GM21717 (cell line): ENCODE data around the gene ISM2.

Experiments
- ATAC-seq: cut with Tn5 transposase; IDR thresholded peaks from one replicate; pipeline ENCODE4 v1.9.1; 2021; ENCODE audit warnings: mild to moderate bottlenecking, moderate library complexity; ENCODE audit not compliant: unreplicated experiment

Gene ISM2

GRCh38 chr14:77508876-77509275 lies 10.3 kb upstream of the ISM2 start:
- ATAC-seq, result no peak

GRCh38 chr14:77508249-77508648 lies 9.6 kb upstream of the ISM2 start:
- ATAC-seq, result no peak

- ATAC-seq, result no peak
Observed at GRCh38 chr14:77507762-77508161, 9.1 kb upstream of the ISM2 start.

GRCh38 chr14:77505031-77505430 lies 6.4 kb upstream of the ISM2 start:
- no peak for ATAC-seq

GRCh38 chr14:77503138-77503537 lies 4.5 kb upstream of the ISM2 start:
- ATAC-seq, result no peak

GRCh38 chr14:77502109-77502782 lies 3.6 kb upstream of the ISM2 start:
- no peak for ATAC-seq

- peak; percentile 14 for ATAC-seq
Observed at GRCh38 chr14:77498984-77499527, 440 bp upstream of the ISM2 start.

- ATAC-seq, result no peak
Observed at GRCh38 chr14:77495334-77495733, 3.3 kb downstream of the ISM2 start.

GRCh38 chr14:77491056-77491455 lies 7.6 kb downstream of the ISM2 start:
- ATAC-seq, result no peak

GRCh38 chr14:77490347-77490986 lies 8.1 kb downstream of the ISM2 start:
- ATAC-seq, result no peak

GRCh38 chr14:77489041-77489440 lies 9.6 kb downstream of the ISM2 start:
- no peak for ATAC-seq

- ATAC-seq, result no peak
Observed at GRCh38 chr14:77488558-77488957, 10.1 kb downstream of the ISM2 start.

GRCh38 chr14:77485901-77486678 lies 12.5 kb downstream of the ISM2 start:
- ATAC-seq, result no peak

- no peak for ATAC-seq
Observed at GRCh38 chr14:77485256-77485655, 13.4 kb downstream of the ISM2 start.

- ATAC-seq, result no peak
Observed at GRCh38 chr14:77482422-77482821, 16.2 kb downstream of the ISM2 start.

GRCh38 chr14:77478796-77479195 lies 19.8 kb downstream of the ISM2 start:
- ATAC-seq, result peak; percentile 85

- ATAC-seq, result no peak
Observed at GRCh38 chr14:77478029-77478428, 20.6 kb downstream of the ISM2 start.

GRCh38 chr14:77475432-77476115 lies 23.0 kb downstream of the ISM2 start:
- no peak for ATAC-seq

- ATAC-seq, result no peak
Observed at GRCh38 chr14:77474479-77475177, 24.0 kb downstream of the ISM2 start.

- ATAC-seq, result no peak
Observed at GRCh38 chr14:77473921-77474320, 24.7 kb downstream of the ISM2 start.
